Fibroblast of mammary gland (primary cell): ENCODE data around the gene PCTP.

ENCODE experiments used
- DNase-seq: peaks from one replicate; pipeline ENCODE4 v3.0.0-alpha.2; 2010; ENCODE audit warnings: low read depth
- H3K4me3 ChIP-seq: 2 replicates; pipeline ENCODE4 v1.5.1; 2011; ENCODE audit warnings: low read depth, mild to moderate bottlenecking, low read length, moderate library complexity; ENCODE audit not compliant: control insufficient read depth
- TF ChIP-seq, protein P1 (sequence below): conservative IDR thresholded peaks from 2 replicates; pipeline ENCODE4 v1.5.1; 2011; ENCODE audit warnings: low read depth, low read length, inconsistent platforms; ENCODE audit not compliant: control insufficient read depth, insufficient read depth

Gene PCTP

DNA sequence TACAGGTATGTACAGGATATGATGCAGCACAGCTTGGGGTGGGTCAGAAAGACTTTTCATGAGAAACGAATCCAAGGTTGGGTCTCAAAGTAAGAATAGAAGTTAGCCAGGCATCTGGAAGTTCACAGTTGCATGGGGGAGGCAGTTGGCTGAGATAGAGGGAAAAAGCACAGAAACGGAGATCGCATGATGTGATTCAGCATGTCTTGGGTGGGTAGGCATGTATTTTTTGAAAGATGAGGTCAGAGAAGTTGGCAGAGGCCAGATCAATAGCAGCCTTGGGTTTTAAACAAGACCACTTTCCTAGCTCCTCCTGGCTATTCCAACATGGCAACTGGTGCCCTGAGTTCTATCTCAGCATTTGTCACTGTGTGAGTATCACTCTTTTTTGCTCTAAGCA lies 67.2 kb downstream of the PCTP start:
- no peak for DNase-seq
- TF ChIP-seq, protein P1, sequence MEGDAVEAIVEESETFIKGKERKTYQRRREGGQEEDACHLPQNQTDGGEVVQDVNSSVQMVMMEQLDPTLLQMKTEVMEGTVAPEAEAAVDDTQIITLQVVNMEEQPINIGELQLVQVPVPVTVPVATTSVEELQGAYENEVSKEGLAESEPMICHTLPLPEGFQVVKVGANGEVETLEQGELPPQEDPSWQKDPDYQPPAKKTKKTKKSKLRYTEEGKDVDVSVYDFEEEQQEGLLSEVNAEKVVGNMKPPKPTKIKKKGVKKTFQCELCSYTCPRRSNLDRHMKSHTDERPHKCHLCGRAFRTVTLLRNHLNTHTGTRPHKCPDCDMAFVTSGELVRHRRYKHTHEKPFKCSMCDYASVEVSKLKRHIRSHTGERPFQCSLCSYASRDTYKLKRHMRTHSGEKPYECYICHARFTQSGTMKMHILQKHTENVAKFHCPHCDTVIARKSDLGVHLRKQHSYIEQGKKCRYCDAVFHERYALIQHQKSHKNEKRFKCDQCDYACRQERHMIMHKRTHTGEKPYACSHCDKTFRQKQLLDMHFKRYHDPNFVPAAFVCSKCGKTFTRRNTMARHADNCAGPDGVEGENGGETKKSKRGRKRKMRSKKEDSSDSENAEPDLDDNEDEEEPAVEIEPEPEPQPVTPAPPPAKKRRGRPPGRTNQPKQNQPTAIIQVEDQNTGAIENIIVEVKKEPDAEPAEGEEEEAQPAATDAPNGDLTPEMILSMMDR: no peak
- H3K4me3 ChIP-seq: no peak overlapping the region

DNA sequence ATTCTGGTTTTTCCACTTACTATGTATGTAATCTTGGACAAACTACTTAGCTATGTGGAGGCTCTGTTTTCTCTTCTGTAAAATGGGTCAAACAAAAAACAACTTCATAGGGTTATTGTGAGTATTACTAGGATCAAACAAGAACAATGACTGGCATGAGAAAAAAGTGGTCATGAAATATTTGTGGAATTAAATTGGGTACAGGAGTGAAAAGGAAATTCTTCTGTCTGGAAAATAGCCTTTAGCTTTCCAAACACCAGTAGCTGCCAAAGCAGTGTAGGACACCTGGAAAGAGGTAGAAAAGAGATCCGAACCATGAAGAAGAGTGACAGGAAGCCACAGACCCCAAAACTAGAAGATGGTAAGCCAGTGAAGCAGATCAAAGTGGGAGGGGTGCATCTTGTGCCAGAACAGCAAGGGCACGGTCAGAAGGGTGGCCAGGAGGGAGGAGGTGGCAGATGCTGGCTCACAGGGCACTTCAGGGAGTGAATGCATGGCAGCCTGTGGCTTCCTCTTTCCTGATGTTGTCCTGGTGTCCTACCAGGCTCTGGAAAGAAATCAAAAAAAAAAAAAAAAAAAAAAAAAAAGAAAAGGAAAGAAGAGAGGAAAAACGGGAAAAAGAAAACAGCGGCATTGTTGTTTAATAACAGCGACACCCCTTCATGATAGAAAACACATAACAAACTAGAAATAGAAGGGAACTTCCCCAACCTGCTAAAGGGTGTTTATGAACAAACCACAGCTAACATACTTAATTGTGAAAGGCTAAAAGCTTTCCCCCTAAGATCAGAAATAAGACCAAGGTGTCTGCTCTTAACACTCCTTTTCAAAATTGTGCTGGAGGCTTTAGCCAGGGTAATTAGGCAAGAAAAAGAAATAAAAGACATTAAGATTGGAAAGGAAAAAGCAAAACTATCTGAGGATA lies 67.9 kb downstream of the PCTP start:
- TF ChIP-seq, protein P1: no peak
- H3K4me3 ChIP-seq: no peak overlapping the region
- DNase-seq: no peak

DNA sequence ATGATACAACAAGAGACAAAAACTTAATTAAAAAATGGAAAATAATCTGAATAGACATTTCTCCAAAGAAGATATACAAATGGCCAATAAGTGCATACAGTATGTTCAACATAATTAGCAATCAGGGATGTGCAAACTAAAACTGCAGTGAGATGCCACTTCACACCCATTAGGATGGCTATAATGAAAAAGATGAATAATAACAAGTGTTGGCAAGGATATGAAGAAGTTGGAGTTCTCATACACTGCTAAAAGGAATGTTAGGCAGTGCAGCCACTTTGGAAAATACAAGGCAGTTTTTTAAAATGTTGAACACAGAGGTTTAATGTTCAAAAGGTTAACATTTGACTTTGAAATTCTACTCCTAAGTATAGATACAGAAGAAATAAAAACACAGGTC lies 69.8 kb downstream of the PCTP start:
- DNase-seq: no peak
- no peak overlapping the region for H3K4me3 ChIP-seq
- TF ChIP-seq, protein P1: no peak

DNA sequence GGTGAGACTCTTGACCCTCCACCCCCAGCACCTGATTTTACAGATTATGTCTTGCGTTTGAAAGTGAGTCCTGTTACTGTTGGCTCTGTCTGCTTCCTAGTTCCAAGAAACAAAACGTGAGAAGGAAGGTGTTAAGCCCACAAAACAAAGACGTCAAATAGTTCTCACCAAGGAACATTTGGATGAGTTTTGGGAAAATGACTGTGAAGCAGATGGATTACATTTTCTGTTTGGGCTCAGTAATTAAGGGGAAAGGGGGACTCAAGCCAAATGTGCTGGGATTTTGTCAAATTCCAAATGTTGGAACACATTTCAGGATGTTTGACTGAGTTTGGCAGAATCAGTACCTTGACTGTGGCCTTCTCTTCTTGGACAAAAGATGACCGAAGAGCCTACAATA lies 71.2 kb downstream of the PCTP start:
- H3K4me3 ChIP-seq: no peak overlapping the region
- no peak for DNase-seq
- TF ChIP-seq, protein P1: no peak

DNA sequence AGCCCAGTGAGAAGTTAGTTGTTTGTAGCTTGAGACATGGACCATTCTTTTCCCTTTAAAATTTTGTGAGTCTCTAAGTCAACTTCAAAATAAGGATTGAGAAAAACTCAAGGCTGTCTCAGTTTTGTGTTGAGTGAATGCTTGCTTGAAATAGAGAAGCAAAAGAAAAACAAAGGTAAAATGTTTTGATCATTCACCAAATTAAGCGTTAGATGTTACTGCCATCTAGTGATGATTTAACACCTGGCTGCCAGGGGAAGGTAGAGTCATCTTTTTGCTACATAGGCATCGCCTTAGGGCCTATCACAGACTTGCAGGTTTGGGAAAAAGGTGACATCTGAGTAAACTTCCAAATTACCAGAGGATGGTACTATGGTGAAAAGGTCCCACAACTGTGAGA lies 74.4 kb downstream of the PCTP start:
- TF ChIP-seq, protein P1: no peak
- no peak for DNase-seq
- H3K4me3 ChIP-seq: no peak overlapping the region
